GM18499 (cell line): ENCODE results near the gene CCBE1.
"Not testable (repeated sequence)": the region's sequence is repeated elsewhere in the genome, so short reads cannot be mapped to it uniquely, and the experiment has no call there.

Experiments
- ATAC-seq: cut with Tn5 transposase; IDR thresholded peaks from one replicate; pipeline ENCODE4 v1.9.1; 2021; ENCODE audit warnings: moderate number of reproducible peaks; ENCODE audit not compliant: insufficient read depth, unreplicated experiment

The CCBE1 gene

DNA sequence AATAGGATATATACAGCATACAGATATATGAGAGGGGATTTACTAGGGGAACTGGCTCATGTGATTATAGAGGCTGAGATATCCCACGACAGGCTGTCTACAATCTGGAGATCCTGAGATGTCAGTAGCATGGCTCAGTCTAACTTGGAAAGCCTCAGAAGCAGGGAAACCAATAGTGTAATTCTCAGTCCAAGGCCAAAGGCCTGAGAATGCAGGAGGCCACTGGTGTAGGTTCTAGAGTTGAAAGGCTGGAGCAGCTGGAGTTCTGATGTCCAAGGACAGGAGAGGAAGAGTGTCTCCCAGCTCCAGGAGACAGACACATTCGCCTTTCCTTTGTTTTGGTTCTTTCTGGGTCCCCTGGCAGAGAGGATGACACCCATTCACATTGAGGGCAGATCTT lies 20.1 kb upstream of the CCBE1 start:
- no peak for ATAC-seq

DNA sequence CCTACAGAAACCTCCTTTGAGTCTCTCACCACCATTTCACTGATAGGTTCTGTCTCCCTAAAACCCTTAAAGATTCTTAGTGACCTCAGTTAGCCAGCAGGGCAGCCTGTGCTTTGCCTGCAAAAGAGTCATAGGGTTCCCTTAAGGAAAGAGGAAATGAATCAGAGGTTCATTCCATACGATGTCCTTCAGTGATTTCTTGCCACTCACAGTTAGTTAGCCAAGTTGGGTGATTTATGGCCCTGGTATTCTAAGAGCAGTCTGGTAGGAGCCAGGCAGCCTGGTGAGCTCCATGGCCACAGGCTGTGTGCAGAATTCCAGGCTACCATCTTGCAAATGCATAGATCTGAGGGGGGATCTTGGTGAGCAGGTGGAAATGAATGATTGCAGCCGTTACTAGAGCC lies 18.7 kb upstream of the CCBE1 start:
- ATAC-seq: no peak

GRCh38 chr18:59715445-59715844 lies 18.2 kb upstream of the CCBE1 start:
- no peak for ATAC-seq

- ATAC-seq: not testable (repeated sequence)
Observed at GRCh38 chr18:59714096-59714495, 16.9 kb upstream of the CCBE1 start.

DNA sequence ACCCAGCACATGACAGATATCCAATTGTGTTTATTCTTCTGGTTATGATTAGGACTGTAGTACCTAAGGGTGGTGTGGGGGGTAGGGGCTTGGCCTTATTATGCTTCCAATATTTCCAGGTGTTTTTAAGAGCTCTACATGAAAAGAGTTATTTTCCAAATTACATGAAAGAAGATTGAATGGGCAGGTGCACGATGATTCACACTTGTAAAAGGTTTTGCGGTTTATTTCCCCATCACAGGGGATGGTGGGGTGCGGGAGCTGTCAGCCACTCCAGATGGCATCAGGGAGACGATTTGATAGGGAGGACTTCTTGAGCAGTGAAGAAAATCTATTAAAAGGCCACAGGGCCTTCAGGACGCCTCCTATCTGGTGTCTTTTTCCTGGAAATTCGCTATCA lies 15.1 kb upstream of the CCBE1 start:
- no peak for ATAC-seq

- no peak for ATAC-seq
Observed at GRCh38 chr18:59708988-59709387, 11.8 kb upstream of the CCBE1 start.

GRCh38 chr18:59707306-59707705 lies 10.1 kb upstream of the CCBE1 start:
- no peak for ATAC-seq

- ATAC-seq: no peak
Observed at GRCh38 chr18:59706499-59706898, 9.3 kb upstream of the CCBE1 start.

- no peak for ATAC-seq
Observed at GRCh38 chr18:59705145-59705544, 7.9 kb upstream of the CCBE1 start.

- ATAC-seq: no peak
Observed at GRCh38 chr18:59704146-59704545, 6.9 kb upstream of the CCBE1 start.

- no peak for ATAC-seq
Observed at GRCh38 chr18:59701272-59701671, 4.0 kb upstream of the CCBE1 start.

- ATAC-seq: no peak
Observed at GRCh38 chr18:59700535-59700967, 3.3 kb upstream of the CCBE1 start.

- no peak for ATAC-seq
Observed at GRCh38 chr18:59699750-59700534, 2.7 kb upstream of the CCBE1 start.

- ATAC-seq: no peak
Observed at GRCh38 chr18:59699061-59699460, 1.8 kb upstream of the CCBE1 start.

GRCh38 chr18:59696311-59697235 lies 650 bp downstream of the CCBE1 start:
- no peak for ATAC-seq

DNA sequence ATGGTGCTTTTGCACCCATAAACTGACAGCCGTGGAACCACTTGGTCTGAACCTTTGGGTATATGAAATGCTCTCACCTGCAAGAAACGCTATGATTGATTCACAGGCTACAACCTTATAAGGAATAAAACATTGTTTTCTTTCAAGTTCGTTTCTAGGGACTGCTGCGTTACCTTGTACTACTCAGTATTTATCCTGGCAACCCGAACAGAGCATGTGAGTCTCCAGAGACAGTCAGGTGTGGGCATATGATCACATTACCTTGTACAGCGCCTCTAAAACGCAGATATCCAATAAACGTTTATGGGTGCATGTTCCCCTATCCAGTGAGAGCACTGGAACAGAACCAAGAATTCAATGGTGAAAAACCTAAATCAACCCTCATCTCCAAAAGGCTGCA lies 1.7 kb downstream of the CCBE1 start:
- ATAC-seq: no peak

DNA sequence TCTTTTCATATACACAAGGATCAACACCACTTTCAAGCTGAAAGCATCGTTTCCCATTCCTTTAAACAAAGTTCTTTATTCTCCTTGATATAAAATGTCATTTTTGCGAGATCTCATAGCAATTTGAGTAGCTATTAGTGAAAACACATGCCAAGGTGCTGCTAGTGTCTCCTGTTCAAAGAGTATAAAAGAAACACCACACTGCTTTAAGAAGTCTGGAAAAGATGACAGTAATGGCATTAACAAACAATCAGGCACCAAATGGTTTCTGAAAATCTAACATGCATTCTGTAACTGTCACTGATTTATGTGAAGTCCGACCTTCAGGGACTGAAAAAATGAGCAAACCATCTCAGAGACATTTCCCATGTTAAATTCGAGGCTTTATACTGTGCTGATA lies 2.4 kb downstream of the CCBE1 start:
- ATAC-seq: no peak

DNA sequence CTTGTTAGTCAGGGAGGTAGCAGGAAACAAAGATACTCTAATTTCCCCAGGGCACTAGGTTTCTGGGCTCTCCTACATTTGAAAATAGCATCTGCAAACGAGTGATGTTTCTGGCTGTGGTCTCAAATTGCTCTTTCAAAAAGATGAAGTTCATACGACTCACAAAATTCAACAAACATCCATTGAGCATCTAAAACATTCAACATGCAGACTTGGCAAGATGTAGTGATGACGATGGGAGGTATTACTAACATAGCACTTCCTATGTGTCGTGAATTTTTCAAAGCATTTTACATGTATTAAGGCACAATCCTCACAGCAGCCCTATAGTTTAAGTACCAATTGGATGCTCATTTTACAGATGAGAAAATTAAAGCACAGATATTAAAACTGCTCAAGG lies 5.2 kb downstream of the CCBE1 start:
- no peak for ATAC-seq

- no peak for ATAC-seq
Observed at GRCh38 chr18:59690996-59691395, 6.2 kb downstream of the CCBE1 start.

DNA sequence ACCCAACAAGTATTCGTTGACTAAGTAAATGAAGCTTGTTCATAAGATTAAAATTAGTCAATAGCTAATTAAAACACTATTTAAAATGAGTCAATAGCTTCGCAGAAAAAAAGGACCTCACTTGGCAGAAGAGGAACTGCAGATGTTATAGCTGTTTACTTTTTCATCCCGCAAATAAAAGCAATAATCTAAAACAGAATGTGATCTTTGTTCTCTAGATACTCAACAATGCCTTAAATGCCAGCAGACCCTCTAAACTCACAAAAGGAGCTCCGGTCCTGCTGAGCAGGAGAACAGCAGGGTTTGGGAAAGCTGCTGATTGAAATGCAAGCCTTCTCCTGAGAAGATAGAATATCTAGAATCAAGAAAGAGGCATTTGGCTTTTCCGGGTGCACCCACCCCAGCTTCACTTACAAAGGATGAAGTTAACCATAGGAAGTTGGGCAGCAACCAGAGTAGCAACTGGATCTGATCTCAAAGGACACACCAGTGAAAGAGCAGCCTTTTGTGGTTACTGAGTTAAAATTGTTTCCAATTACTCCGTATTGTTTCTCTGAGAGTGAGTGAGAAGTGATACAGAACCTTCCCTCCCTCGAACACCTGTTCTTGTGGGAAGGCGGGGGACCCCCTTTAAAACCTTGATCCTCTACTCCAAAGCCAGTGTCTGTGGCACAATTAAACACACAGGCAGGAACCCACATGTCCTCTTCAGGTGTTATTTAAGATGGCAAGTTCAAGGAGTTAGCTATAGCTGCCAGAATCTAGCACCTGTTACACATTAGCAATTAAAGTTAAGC lies 6.8 kb downstream of the CCBE1 start:
- ATAC-seq: no peak

DNA sequence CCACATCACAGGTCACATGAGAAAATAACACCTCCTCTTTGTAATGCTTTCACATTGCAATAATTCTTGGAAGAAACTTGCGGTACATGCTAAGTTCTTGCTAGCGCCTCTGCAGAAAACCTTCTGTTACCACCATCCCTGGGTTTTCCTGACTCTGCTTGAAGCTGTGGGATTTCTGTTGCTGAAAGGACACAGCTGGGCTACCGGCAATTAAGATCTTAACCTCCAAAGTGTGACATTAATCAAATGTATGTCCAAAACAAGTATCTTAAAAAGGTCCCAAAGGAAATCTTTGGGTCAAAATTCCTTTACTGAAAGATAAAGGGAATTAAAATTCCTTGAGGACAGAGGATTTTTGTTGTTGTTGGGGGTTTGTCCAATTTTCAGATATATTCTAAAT lies 7.5 kb downstream of the CCBE1 start:
- ATAC-seq: no peak
